ENCODE data around the gene SEMA7A. TPM values are rescaled to one million over a fixed set of nuclear protein-coding genes. Genes with fewer than 3 reads are reported as not detected.

Gene SEMA7A
- total RNA-seq, 2 donors from 2014 or later, result 8.1 to 8.2 TPM

DNA sequence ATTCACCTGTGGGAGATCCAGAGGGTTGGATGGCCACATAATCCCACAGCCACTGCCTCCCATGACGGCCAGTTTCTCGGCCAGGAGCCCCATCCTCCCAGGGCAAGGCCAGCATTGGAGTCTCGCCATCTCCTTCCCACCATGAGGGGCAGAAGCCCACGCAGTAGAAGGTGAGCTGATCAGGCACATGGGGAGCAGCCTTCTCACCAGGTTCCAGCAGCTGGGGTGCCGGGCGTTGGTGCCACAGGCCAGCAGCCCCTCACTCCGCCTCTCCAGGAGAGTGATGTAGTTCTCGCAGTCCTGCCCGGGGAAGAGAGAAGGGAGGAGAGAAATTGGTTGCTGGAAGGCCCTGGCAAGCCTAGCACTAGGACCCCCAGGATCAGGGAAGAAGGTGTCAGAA lies 16.1 kb downstream of the SEMA7A start:
- Histone ChIP-seq H3K9ac (ENCODE audit: extremely low read depth, low read length, poor library complexity, severe bottlenecking) (no peak overlapping the region), H3K4me3 (ENCODE audit: low read length) (no peak overlapping the region), H3K9me3 (ENCODE audit: control insufficient read depth, low read length) (no peaks in the 10 kb centered on the region), H3K27me3 (ENCODE audit: control insufficient read depth, insufficient read depth, low read length, poor library complexity, severe bottlenecking) (no peaks in the 10 kb centered on the region), H3K4me1 (ENCODE audit: control insufficient read depth, insufficient read depth, low read length) (peaks cover 9% of the 10 kb centered on the region), H3K27ac (ENCODE audit: low read depth, low read length) (no peak overlapping the region), H3K36me3 (ENCODE audit: control insufficient read depth, insufficient read depth, low read length) (peaks cover 25% of the 10 kb centered on the region)
- WGBS, 2 experiments (ENCODE audit: insufficient coverage in 1 of 2, insufficient read length in 1 of 2), result 91 to 100% methylated on average over 5 to 9 of the region's 9 CpGs
- no peak for DNase-seq
- H3K4me3 Mint-ChIP-seq, result no peak overlapping the region
- H3K27me3 Mint-ChIP-seq (ENCODE audit: insufficient read depth), result no peaks in the 10 kb centered on the region
- TF ChIP-seq, protein P1, sequence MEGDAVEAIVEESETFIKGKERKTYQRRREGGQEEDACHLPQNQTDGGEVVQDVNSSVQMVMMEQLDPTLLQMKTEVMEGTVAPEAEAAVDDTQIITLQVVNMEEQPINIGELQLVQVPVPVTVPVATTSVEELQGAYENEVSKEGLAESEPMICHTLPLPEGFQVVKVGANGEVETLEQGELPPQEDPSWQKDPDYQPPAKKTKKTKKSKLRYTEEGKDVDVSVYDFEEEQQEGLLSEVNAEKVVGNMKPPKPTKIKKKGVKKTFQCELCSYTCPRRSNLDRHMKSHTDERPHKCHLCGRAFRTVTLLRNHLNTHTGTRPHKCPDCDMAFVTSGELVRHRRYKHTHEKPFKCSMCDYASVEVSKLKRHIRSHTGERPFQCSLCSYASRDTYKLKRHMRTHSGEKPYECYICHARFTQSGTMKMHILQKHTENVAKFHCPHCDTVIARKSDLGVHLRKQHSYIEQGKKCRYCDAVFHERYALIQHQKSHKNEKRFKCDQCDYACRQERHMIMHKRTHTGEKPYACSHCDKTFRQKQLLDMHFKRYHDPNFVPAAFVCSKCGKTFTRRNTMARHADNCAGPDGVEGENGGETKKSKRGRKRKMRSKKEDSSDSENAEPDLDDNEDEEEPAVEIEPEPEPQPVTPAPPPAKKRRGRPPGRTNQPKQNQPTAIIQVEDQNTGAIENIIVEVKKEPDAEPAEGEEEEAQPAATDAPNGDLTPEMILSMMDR (conservative IDR thresholded peaks at IDR 0.05), result no peak
- H3K27ac Mint-ChIP-seq, result peak overlapping the region; percentile 66
- peaks cover 9% of the 10 kb centered on the region for H3K4me1 Mint-ChIP-seq
- H3K9me3 Mint-ChIP-seq, result no peaks in the 10 kb centered on the region
- peaks cover 12% of the 10 kb centered on the region for H3K36me3 Mint-ChIP-seq (ENCODE audit: low read depth)

DNA sequence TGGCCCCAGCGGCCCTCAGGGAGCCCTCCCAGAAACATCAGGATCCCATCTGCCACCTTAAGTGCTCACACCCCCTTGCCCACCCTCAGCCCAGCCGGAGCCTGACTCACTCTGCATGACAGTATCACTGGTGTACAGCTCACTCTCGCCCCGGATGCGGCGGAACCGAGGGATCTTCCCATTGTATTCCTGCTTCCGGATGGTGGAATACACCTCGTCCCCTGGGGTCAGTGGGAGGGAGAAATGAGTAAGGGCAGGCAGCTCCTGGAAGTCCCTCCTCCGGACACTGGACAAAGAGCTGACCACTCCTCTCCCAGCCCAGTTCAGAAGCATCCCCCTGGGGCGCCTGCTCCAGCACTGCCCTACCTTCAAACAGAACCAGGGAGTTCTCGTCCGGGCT lies 16.5 kb downstream of the SEMA7A start:
- H3K4me3 Mint-ChIP-seq, result no peak overlapping the region
- DNase-seq, result no peak
- no peaks in the 10 kb centered on the region for H3K9me3 Mint-ChIP-seq
- Histone ChIP-seq H3K36me3 (ENCODE audit: control insufficient read depth, insufficient read depth, low read length) (peaks cover 27% of the 10 kb centered on the region), H3K4me1 (ENCODE audit: control insufficient read depth, insufficient read depth, low read length) (peaks cover 5% of the 10 kb centered on the region), H3K9me3 (ENCODE audit: control insufficient read depth, low read length) (no peaks in the 10 kb centered on the region), H3K9ac (ENCODE audit: extremely low read depth, low read length, poor library complexity, severe bottlenecking) (no peak overlapping the region), H3K27ac (ENCODE audit: low read depth, low read length) (no peak overlapping the region), H3K4me3 (ENCODE audit: low read length) (no peak overlapping the region), H3K27me3 (ENCODE audit: control insufficient read depth, insufficient read depth, low read length, poor library complexity, severe bottlenecking) (no peaks in the 10 kb centered on the region)
- TF ChIP-seq, protein P1 (conservative IDR thresholded peaks at IDR 0.05), result no peak
- H3K4me1 Mint-ChIP-seq, result peaks cover 6% of the 10 kb centered on the region
- WGBS, 2 experiments (ENCODE audit: insufficient coverage in 1 of 2, insufficient read length in 1 of 2), result 94% methylated on average over 11 to 13 of the region's 13 CpGs
- H3K27me3 Mint-ChIP-seq (ENCODE audit: insufficient read depth), result no peaks in the 10 kb centered on the region
- H3K36me3 Mint-ChIP-seq (ENCODE audit: low read depth), result peaks cover 12% of the 10 kb centered on the region
- no peak overlapping the region for H3K27ac Mint-ChIP-seq

DNA sequence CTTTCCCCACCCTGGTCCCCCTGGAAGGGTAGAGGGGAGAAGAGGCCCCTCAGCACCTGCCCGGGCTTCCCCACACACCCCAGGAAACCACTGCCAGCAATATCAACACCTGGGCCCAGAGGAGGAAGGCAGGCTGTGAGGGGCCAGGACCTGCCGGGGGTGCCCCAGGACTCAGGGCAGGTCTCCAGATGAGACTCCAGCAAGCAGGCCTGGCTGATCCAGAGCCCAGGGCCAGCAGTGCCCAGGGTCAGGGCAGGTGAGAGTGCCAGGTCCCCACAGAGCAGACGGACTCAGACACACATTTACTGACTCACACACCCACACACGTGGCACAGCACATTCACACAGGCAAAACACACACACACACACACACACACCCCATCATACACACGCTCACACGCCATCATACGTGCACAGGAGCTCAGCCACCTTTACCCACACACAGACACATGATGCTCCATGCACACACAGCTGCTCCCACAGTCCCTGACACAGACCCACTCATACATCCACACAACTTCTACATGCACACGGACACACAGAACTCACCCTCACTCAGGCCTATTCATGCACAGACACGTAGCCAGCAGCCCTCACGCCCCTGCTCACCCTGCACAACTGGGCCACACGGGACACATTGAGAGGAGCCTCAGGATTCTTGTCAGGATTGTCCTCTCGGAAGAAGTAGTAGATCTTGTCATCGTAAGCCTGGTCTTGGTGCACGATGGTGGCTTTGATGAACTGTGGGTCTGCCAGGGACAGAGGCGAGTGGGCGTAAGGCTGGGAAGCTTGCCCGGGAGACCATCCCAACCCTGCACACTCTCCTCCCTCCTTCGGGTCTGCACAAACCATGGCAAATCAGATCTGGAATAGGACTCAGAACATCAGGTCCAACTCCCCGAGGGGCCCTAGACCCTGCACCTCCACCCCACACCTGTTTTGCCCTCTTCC lies 17.5 kb downstream of the SEMA7A start:
- Histone ChIP-seq H3K9ac (ENCODE audit: extremely low read depth, low read length, poor library complexity, severe bottlenecking) (no peak overlapping the region), H3K9me3 (ENCODE audit: control insufficient read depth, low read length) (no peaks in the 10 kb centered on the region), H3K27me3 (ENCODE audit: control insufficient read depth, insufficient read depth, low read length, poor library complexity, severe bottlenecking) (no peaks in the 10 kb centered on the region), H3K36me3 (ENCODE audit: control insufficient read depth, insufficient read depth, low read length) (peaks cover 27% of the 10 kb centered on the region), H3K27ac (ENCODE audit: low read depth, low read length) (no peak overlapping the region), H3K4me3 (ENCODE audit: low read length) (no peak overlapping the region), H3K4me1 (ENCODE audit: control insufficient read depth, insufficient read depth, low read length) (peaks cover 3% of the 10 kb centered on the region)
- H3K4me1 Mint-ChIP-seq, result no peaks in the 10 kb centered on the region
- H3K27me3 Mint-ChIP-seq (ENCODE audit: insufficient read depth), result no peaks in the 10 kb centered on the region
- peaks cover 12% of the 10 kb centered on the region for H3K36me3 Mint-ChIP-seq (ENCODE audit: low read depth)
- H3K4me3 Mint-ChIP-seq, result no peak overlapping the region
- peak overlapping the region; percentile 36 for H3K27ac Mint-ChIP-seq
- DNase-seq, result no peak
- no peaks in the 10 kb centered on the region for H3K9me3 Mint-ChIP-seq
- TF ChIP-seq, protein P1 (conservative IDR thresholded peaks at IDR 0.05), result no peak
- WGBS, 2 experiments (ENCODE audit: insufficient coverage in 1 of 2, insufficient read length in 1 of 2), result 94 to 99% methylated on average over 9 to 19 of the region's 19 CpGs

Measured in endodermal cell (in vitro differentiated cells).